GM11168 (cell line): ENCODE results near the gene PDE4D.

ENCODE experiments used
- in situ Hi-C: fragments of 300-500 bp; cut with MboI; formaldehyde crosslinking; loops from one replicate; pipeline ENCODE4 v1.12.0; 2022; ENCODE audit warnings: low sequenced_read_pairs; ENCODE audit not compliant: unreplicated experiment

Gene PDE4D

DNA sequence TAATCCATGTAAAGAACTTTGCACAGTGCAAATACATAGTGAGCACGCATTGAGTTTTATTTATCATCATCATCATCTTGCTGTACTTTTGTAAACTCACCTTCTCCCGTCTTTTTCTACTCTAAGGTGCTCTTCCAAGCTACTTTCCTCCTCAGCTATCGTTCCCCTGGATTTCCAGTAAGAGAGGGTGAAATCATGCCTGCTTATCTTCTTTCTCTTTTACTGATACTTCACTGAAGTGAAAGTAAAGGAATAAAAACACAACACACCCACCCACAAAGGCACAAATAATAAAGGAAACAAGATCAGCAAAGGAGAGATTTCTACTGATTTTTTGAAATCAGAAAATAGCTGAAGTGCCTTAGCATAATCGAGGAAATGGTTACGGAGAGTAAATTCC lies 800.8 kb downstream of the PDE4D start:
- in situ Hi-C loops = no loop called here

DNA sequence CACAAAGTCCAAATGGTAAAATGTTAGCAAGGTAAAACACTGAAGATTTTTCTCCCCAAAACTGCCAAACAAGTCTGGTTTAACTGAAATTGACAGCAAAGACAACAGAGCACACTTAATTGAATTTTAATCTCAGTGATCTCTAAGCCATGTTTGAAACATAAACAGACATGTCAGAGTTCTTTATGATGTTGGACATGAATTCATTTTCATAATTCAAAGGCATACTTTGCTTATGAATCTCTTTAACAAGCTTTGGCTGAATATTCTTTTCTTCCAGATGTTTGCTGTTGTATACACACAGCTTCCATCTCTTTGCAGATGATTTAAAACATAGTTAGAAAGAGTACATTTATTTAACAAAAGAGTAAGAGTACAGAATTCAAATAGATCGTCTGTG lies 801.6 kb downstream of the PDE4D start:
- in situ Hi-C loops = no loop called here

DNA sequence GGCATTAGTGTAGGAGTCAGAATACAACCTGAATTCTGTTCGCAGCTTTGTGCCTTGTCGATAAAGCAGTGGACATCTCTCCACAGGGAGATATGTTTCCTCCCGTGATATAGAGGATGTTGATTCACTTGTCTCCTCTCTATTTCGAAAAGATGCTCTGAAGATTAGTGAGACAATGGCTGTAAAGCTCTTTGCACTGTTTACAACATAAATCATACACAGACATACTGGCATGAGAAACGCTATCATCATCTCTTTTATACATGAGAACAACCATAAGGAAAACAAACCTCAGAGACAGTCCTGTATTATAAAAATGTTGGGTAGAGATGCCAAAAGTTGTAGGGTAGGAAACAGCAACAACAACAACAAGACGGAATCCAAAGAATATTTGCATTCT lies 803.2 kb downstream of the PDE4D start:
- in situ Hi-C loops = no loop called here

GRCh38 chr5:59089767-59090166 lies 803.8 kb downstream of the PDE4D start:
- in situ Hi-C loops = no loop called here

GRCh38 chr5:59088546-59088945 lies 805.0 kb downstream of the PDE4D start:
- in situ Hi-C loops = no loop called here

DNA sequence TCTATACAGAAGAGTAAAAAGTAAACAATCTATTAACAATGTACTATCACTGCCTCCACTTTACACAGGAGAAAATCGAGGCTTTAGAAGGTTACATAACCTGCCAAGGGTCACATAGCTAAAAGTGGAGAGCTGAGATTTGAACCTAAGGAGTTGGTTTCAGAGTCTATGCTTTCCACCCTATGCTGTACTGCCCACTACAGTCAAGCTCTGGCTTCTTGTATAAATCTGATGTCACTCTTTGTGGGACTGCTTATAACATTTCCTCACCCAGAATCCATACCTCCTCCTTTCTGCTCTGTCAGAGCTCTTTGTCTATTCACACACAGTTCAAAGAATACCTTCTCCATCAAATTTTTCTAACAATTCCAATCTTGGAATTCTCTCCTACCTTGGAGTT lies 807.5 kb downstream of the PDE4D start:
- in situ Hi-C loops = no loop called here

DNA sequence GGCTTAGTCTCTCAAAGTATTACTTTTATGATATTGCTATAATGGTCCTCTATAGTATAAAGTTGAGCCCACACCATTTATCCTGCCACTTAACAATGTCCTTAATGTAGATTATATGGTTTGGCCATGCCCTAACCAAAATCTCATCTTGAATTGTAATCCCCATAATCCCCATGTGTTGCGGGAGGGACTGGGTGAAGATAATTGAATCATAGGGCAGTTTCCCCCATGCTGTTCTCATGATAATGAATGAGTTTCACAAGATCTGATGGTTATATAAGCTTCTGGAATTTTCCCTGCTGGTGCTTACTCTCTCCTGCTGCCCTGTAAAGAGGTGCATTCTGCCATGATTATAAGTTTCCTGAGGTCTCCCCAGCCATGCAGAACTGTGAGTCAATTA lies 811.8 kb downstream of the PDE4D start:
- in situ Hi-C loops = no loop called here

DNA sequence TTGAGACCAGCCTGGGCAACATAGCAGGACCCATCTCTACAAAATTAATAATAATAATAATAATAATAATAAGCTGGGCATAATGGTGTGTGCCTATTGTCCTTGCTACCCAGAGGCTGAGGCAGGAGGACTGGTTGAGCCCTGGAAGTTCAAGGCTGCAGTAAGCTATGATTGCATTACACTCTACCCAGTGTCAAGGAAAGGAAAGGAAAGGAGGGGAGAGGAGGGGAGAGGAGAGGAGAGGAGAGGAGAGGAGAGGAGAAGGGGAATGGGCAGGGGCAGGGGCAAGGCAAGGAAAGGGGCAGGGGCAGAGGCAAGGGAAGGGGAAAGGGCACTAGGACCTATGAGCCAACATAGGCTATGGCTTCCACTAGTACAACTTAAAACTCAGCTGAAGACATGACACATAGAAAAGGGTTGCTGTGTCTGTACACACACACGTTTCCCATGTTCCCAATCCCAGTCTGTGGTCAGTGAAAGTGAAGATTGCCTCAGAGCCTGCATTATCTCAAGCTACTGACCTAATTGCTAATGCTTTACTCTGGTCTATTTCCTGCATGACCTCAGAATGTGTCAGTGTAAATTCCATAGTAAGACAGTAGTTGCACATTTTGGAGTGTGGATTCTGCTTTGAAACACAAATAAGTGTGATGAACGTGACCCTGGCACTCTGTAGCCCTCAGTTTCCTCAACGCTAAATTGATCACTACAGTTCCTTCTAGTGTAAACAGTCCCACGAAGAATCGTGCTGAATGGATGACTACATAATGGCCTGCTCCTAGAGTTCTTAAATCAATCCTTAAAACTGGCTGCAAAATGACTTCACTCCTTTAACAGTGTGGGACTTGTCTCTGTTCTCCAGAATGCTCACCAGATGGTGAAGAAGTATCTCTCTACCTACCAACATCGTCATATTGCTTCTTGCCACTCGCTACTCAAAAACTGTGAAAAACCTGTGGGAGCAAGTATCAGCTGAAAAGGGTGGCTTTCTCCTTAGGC lies 813.6 kb downstream of the PDE4D start:
- in situ Hi-C loops = no loop called here

DNA sequence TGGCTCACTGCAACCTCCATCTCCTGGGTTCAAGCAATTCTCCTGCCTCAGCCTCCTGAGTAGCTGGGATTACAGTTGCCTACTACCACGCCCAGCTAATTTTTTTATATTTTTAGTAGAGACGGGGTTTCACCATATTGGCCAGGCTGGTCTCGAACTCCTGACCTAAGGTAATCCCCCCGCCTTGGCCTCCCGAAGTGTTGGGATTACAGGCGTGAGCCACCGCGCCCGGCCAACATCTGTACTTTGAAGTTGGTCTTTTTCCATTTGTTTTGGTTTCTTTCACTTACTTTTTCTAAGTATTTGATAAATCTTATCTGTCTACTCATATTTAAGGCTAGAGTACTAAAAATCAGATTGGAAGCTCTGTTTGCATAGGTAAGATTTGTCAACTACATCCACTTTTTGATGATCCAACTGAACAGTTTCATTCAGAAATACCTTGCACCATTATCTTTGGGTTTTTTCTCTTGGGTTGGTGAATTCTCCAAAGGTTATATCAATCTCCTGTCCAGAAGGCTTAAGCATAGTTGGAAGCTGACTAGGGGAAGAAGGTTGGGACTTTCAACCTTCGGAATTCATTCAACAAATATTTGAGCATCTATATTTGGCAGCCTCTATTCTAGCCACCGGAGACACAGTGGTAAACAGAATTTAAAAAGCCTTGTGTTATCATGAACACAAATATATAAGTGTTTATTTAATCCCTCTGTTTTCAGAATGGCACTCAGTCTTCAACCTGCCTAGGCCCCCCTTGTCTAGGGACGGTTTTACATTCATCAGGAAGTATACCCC lies 821.6 kb downstream of the PDE4D start:
- in situ Hi-C loops = no loop called here

DNA sequence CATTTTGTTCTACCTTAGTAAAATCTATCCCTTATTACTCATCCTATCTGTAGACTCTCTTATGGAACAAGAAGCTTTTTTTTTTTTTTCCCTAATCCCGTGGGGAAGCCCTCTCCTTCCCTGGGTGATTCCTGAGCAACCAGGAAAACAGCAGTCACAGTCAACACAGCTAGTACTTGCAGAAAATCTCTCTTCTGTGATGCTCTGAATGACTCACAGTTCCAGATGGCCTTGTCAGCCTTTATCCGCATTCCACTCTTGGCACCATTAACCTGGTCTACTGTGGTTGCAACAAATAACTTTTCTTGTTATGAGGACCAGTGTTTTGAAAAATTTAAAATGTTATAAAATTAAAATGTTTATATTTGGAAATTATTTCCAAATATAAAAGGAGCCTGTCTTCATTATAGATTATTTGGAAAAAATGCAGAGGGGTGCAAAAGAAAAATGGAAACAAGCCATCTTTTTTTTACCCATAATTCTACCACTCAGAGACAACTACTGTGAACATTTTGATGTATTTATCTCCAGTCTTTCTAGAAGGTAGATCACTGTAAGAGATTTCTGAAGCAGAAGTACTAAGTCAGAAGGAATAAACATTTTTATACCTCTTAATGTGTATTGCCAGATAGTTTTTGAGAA lies 824.0 kb downstream of the PDE4D start:
- in situ Hi-C loops = loop anchor here (5.0 kb wide), 1 partner anchor 43 kb away; no protein-coding TSS in a partner anchor

- in situ Hi-C loops = loop anchor here (5.0 kb wide), 1 partner anchor 44 kb away; no protein-coding TSS in a partner anchor
Measured at GRCh38 chr5:59067956-59068656, 825.4 kb downstream of the PDE4D start.

DNA sequence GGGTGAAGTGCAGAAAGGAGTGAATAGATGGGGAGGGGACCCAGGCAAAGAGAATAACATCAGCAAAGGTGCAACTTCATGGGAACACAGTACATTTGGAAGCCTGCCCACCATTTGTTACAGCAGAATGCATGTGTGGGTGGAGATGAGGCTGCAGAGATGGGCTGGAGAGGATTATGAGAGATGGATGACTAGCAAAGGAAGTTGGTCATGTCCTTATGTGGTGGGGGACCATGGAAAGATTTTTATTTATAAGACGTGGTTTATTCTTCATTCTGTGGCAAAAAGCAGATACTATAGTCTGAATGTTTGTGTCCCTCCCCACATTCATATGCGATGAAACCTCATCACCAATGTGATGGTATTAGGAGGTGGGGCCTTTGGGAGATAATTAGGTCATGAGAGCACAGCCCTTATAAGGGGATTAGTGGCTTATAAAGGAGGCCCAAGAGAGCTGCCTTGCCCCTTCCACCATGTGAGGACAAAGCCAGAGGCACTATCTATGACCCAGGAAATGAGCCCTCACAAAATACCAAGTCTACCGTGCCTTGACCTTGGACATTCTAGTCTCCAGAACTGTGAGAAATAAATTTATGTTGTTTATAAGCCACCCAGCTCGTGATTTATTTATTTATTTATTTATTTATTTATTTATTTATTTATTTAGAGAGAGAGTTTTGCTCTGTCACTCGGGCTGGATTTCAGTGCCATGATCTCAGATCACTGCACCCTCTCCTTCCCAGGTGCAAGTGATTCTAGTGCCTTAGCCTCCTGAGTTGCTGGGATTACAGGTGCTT lies 827.0 kb downstream of the PDE4D start:
- in situ Hi-C loops = loop anchor here (5.0 kb wide), 1 partner anchor 46 kb away; no protein-coding TSS in a partner anchor

- in situ Hi-C loops = loop anchor here (5.0 kb wide), 1 partner anchor 47 kb away; no protein-coding TSS in a partner anchor
Measured at GRCh38 chr5:59065554-59065953, 828.0 kb downstream of the PDE4D start.

DNA sequence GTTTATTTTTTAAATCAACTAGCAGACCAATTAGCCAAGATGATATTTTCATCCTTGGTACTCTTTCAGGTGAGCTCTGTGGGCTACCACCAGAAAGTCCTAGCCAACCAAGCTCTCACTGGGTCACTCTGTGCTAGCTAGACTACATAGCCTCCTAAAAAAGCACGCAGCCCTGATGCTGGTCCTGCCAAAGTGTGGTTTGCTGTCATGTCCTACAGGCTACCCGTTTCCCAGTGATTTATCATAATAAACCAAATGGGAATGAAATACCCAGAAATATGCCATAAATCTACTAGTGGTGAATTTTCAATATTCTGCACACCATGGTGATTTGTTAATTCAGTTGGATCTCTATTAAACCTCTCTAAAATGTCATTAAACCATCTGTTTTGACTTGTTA lies 829.2 kb downstream of the PDE4D start:
- in situ Hi-C loops = no loop called here

- in situ Hi-C loops = no loop called here
Measured at GRCh38 chr5:59062986-59063683, 830.4 kb downstream of the PDE4D start.

DNA sequence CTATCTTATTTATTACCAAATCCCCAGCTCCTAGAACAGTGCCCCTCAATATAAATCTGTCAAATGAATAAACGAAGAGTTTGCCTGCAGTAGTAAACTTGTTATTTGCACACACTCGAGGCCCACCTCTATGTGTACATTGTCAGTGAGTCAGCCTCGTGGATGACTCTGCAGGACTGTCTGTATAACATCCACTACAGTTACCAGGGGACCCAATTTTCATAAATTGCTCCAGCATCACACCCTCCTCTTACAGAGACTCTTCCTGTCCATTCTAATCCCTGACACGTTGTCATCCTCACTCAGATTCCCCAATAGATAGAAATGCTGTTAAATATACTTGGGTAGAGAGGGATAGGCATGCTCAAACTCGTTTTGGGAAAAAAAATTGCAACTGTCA lies 832.1 kb downstream of the PDE4D start:
- in situ Hi-C loops = no loop called here

- in situ Hi-C loops = no loop called here
Measured at GRCh38 chr5:59058969-59059687, 834.4 kb downstream of the PDE4D start.

GRCh38 chr5:59058237-59058636 lies 835.3 kb downstream of the PDE4D start:
- in situ Hi-C loops = no loop called here
